ENCODE measurements around the gene KCNJ15.

KCNJ15 gene

DNA sequence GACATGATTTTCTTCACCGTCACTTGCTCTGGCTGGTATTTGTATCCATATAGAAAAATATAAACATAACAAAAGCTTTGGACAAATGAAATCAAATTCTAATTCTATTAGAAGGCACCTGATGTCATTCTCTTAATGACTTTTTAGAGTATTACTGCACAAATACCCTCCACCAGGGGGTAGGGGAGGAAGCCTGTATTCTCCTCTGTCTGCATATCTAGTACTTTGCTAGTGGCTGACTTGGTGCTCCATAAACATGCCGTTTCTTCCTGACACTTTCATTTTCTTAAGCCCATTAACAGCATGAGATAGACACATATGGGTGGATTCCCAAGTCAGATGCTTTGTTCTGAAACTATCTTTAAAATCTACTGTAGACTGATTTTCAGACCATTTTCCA is 20.6 kb upstream of the KCNJ15 start:
- TF ChIP-seq, protein P1, sequence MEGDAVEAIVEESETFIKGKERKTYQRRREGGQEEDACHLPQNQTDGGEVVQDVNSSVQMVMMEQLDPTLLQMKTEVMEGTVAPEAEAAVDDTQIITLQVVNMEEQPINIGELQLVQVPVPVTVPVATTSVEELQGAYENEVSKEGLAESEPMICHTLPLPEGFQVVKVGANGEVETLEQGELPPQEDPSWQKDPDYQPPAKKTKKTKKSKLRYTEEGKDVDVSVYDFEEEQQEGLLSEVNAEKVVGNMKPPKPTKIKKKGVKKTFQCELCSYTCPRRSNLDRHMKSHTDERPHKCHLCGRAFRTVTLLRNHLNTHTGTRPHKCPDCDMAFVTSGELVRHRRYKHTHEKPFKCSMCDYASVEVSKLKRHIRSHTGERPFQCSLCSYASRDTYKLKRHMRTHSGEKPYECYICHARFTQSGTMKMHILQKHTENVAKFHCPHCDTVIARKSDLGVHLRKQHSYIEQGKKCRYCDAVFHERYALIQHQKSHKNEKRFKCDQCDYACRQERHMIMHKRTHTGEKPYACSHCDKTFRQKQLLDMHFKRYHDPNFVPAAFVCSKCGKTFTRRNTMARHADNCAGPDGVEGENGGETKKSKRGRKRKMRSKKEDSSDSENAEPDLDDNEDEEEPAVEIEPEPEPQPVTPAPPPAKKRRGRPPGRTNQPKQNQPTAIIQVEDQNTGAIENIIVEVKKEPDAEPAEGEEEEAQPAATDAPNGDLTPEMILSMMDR (conservative IDR thresholded peaks at IDR 0.05; ENCODE audit: low read length) = peak; percentile 32; the same call in 1 of the 2 replicates
- peak; percentile 25 for DNase-seq (ENCODE audit: low read depth)
- H3K4me3 ChIP-seq (ENCODE audit: low read length) = no peak overlapping the region

DNA sequence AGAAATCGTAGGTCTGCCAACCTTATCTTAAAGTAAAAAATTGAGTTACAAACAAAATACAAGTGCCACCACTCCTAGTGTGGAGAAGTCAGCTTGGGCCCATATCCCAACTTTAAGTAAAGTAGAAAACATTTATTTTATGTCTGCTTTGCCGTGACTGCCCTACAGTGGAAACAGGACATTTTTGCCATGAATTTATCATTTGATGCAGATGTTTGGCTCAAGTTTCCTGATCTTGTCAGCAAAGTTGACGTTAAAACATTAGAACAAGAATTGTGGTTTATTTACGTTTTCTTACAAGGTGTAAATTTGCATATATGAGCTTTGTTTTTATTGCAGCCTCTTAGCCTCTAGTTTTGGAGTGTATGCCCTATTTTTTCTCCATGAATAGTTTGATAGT is 17.1 kb upstream of the KCNJ15 start:
- TF ChIP-seq, protein P1 (conservative IDR thresholded peaks at IDR 0.05; ENCODE audit: low read length) = no peak
- DNase-seq (ENCODE audit: low read depth) = no peak
- no peak overlapping the region for H3K4me3 ChIP-seq (ENCODE audit: low read length)

DNA sequence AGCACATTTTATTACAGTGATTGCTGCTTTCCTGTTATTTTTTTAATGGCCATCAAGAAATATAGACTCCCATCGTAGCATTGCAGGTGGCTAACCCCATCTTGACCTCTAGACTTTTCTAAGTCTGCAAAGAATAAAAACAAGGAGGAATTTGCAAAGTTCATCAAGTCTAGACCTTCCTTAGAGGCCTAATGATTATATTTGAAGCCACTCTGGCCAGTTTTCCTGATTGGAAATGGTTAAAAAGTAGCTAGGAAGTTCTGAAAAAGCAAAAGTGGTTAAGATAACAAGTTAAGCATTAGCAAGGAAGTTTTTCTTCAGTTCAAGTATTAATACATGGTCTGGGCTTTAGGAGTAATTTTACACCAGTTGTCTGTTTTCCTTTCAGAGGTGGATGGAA is 16.7 kb upstream of the KCNJ15 start:
- no peak overlapping the region for H3K4me3 ChIP-seq (ENCODE audit: low read length)
- TF ChIP-seq, protein P1 (conservative IDR thresholded peaks at IDR 0.05; ENCODE audit: low read length) = no peak
- DNase-seq (ENCODE audit: low read depth) = no peak

DNA sequence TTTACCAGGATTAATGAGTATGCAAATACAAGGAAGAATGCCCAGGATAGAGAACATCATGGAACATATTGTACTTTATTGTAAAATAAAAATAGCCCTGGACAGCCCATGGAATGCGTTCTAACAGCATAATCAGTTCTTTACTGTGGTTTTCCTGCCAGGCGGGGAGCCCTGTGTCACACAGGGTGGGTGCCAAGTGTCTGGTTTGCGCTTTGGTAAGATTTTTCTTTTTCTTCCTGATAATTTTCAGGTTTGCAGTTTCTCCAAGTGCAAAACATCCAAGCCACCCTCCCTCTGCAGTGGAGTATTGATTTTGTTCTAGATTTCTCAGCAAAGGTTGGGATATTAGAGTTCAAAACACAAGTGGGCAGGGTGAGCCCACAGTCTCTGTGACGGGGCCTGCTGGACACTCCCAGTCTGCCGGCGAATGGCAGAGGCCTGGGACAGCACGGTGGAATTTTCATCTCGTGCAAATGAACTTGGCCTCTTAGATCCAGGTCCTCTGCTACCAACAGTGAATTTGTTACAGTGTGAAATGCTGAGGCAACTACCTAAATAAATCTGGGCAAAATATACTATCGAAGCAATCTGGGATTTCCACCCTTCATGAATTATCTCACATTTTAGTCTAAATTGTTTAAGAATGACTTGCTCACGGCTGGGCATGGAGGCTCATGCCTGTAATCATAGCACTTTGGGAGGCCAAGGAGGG is 15.6 kb upstream of the KCNJ15 start:
- DNase-seq (ENCODE audit: low read depth) = peak; percentile 88
- no peak overlapping the region for H3K4me3 ChIP-seq (ENCODE audit: low read length)
- TF ChIP-seq, protein P1 (conservative IDR thresholded peaks at IDR 0.05; ENCODE audit: low read length) = no peak

DNA sequence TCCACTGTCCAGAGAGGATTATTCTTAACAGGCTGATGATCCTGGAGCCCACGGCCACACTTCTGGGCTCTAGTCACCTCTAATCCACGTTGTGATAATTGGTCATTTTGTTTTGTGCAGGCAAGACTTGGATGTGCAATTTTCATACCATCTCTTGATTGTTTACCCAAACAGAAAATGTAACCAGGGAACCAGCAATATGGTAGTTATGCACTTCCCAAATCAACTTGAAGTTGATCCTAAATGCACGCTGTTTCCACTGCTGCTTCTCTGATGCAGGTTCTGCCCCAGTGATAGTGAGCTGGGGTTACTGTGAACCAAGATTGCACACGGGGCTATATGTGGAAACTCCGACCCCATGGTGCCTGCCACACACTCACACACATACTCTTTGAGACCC is 14.7 kb upstream of the KCNJ15 start:
- peak; percentile 54 for DNase-seq (ENCODE audit: low read depth)
- TF ChIP-seq, protein P1 (conservative IDR thresholded peaks at IDR 0.05; ENCODE audit: low read length) = no peak
- H3K4me3 ChIP-seq (ENCODE audit: low read length) = no peak overlapping the region

DNA sequence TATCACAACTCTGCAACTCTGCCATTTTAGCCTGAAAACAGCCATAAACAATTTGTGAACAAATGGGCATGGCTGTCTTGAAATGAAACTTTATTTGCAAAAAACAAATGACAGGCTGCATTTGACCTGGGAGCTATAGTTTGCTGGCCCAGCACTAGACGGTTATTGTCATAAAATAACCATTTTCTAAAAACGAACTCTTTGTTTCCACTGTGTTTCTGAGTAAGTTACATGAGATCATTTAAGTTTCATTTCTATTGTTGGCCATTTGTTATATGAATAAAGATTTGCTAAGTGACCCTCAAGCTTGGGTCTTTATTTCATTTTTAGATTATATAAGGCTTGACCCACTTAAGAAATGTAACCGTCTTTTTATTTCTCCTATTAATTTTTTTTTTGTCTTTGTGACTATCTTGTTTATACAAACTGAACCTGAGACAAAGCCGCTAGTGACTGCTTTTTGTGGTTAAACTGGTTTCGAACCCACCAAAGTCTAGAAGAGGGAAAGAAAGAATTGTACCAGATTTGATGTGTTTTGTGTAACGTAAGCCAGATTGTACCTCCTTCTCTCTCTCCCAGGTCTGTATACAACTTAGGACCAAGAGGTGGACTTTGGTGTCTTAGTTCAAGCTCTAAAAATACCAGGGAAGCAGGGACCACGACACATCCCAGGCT is 12.9 kb upstream of the KCNJ15 start:
- H3K4me3 ChIP-seq (ENCODE audit: low read length) = no peak overlapping the region
- DNase-seq (ENCODE audit: low read depth) = no peak
- TF ChIP-seq, protein P1 (conservative IDR thresholded peaks at IDR 0.05; ENCODE audit: low read length) = no peak

DNA sequence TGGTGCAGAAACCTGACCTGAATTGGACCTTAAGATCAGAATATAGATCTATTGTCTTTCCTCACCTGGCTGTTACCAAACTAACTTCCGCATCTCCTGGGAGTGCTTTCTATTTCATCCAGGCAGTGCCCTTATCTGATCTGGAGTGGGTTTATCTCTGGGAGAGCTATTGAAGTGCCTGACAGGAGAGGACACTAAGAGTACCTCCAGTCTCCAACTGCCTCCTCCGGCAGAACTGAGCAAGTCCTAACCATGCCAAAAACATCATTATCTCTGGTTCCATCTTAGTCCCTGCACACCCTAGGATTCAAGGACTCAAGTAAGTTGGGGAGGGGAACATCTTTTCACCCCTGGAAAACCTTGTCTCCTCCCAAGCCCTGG is 12.4 kb upstream of the KCNJ15 start:
- TF ChIP-seq, protein P1 (conservative IDR thresholded peaks at IDR 0.05; ENCODE audit: low read length) = no peak
- DNase-seq (ENCODE audit: low read depth) = no peak
- H3K4me3 ChIP-seq (ENCODE audit: low read length) = no peak overlapping the region

Measured in AG10803 (cell line).